ENCODE results near the gene NTNG1.

The NTNG1 gene

GRCh38 chr1:107262467-107263286 is 121.8 kb downstream of the NTNG1 start:
- DNase-seq (ENCODE audit: low read depth in 2 of 2): no peak

GRCh38 chr1:107263291-107263915 is 122.6 kb downstream of the NTNG1 start:
- no peak for DNase-seq (ENCODE audit: low read depth in 2 of 2)

GRCh38 chr1:107264007-107264406 is 123.2 kb downstream of the NTNG1 start:
- no peak for DNase-seq (ENCODE audit: low read depth in 2 of 2)

- no peak for DNase-seq (ENCODE audit: low read depth in 2 of 2)
Observed at GRCh38 chr1:107264561-107264960, 123.7 kb downstream of the NTNG1 start.

- no peak for DNase-seq (ENCODE audit: low read depth in 2 of 2)
Observed at GRCh38 chr1:107267489-107267888, 126.7 kb downstream of the NTNG1 start.

GRCh38 chr1:107272321-107272720 is 131.5 kb downstream of the NTNG1 start:
- DNase-seq (ENCODE audit: low read depth in 2 of 2): no peak

GRCh38 chr1:107273515-107273914 is 132.7 kb downstream of the NTNG1 start:
- DNase-seq (ENCODE audit: low read depth in 2 of 2): no peak

- DNase-seq (ENCODE audit: low read depth in 2 of 2): no peak
Observed at GRCh38 chr1:107274227-107274626, 133.4 kb downstream of the NTNG1 start.

GRCh38 chr1:107276247-107276646 is 135.4 kb downstream of the NTNG1 start:
- DNase-seq (ENCODE audit: low read depth in 2 of 2): no peak

GRCh38 chr1:107277022-107277421 is 136.2 kb downstream of the NTNG1 start:
- DNase-seq (ENCODE audit: low read depth in 2 of 2): no peak

GRCh38 chr1:107286125-107286524 is 145.3 kb downstream of the NTNG1 start:
- DNase-seq (ENCODE audit: low read depth in 2 of 2): no peak

GRCh38 chr1:107291987-107292386 is 151.1 kb downstream of the NTNG1 start:
- DNase-seq (ENCODE audit: low read depth in 2 of 2): no peak

- DNase-seq (ENCODE audit: low read depth in 2 of 2): no peak
Observed at GRCh38 chr1:107293901-107294613, 153.2 kb downstream of the NTNG1 start.

- DNase-seq (ENCODE audit: low read depth in 2 of 2): no peak
Observed at GRCh38 chr1:107294686-107295085, 153.8 kb downstream of the NTNG1 start.

GRCh38 chr1:107297681-107298080 is 156.8 kb downstream of the NTNG1 start:
- DNase-seq (ENCODE audit: low read depth in 2 of 2): no peak

- DNase-seq (ENCODE audit: low read depth in 2 of 2): no peak
Observed at GRCh38 chr1:107298526-107298925, 157.7 kb downstream of the NTNG1 start.

- DNase-seq (ENCODE audit: low read depth in 2 of 2): no peak
Observed at GRCh38 chr1:107299521-107299920, 158.7 kb downstream of the NTNG1 start.

- DNase-seq (ENCODE audit: low read depth in 2 of 2): no peak
Observed at GRCh38 chr1:107309962-107310361, 169.1 kb downstream of the NTNG1 start.

GRCh38 chr1:107315652-107316051 is 174.8 kb downstream of the NTNG1 start:
- DNase-seq (ENCODE audit: low read depth in 2 of 2): no peak

- no peak for DNase-seq (ENCODE audit: low read depth in 2 of 2)
Observed at GRCh38 chr1:107318932-107319331, 178.1 kb downstream of the NTNG1 start.

GRCh38 chr1:107323784-107324183 is 182.9 kb downstream of the NTNG1 start:
- no peak for DNase-seq (ENCODE audit: low read depth in 2 of 2)

GRCh38 chr1:107326824-107327445 is 186.1 kb downstream of the NTNG1 start:
- DNase-seq (ENCODE audit: low read depth in 2 of 2): no peak
